H9 (cell line): ENCODE data around the gene CAV2. TPM values are rescaled to one million over a fixed set of nuclear protein-coding genes. Genes with fewer than 3 reads are reported as not detected.

ENCODE experiments used
- DNase-seq: peaks from one replicate; pipeline ENCODE4 v3.0.0-alpha.2; 2017
- H2AFZ ChIP-seq: one replicate; pipeline ENCODE4 v1.6.1; 2013; ENCODE audit warnings: mild to moderate bottlenecking, low read length, control low read depth, moderate library complexity
- H2AK5ac ChIP-seq: 2 replicates; pipeline ENCODE4 v1.6.1; 2013; ENCODE audit warnings: low read length, control low read depth, mixed read lengths; ENCODE audit not compliant: insufficient read length
- H2BK120ac ChIP-seq: one replicate; pipeline ENCODE4 v1.6.1; 2013; ENCODE audit warnings: low read depth, mild to moderate bottlenecking, low read length, control low read depth, inconsistent platforms; ENCODE audit not compliant: poor library complexity, severe bottlenecking
- H2BK12ac ChIP-seq: 2 replicates; pipeline ENCODE4 v1.6.1; 2013; ENCODE audit warnings: low read length, control low read depth, mixed read lengths, low read depth; ENCODE audit not compliant: insufficient read length
- H2BK15ac ChIP-seq: 2 replicates; pipeline ENCODE4 v1.6.1; 2013; ENCODE audit warnings: low read depth, low read length, control low read depth
- H2BK20ac ChIP-seq: one replicate; pipeline ENCODE4 v1.6.1; 2013; ENCODE audit warnings: low read depth, mild to moderate bottlenecking, low read length, control low read depth, inconsistent platforms; ENCODE audit not compliant: poor library complexity, severe bottlenecking
- H2BK5ac ChIP-seq: 2 replicates; pipeline ENCODE4 v1.6.1; 2013; ENCODE audit warnings: low read length, control low read depth, mixed read lengths; ENCODE audit not compliant: insufficient read length
- H3K14ac ChIP-seq: 2 replicates; pipeline ENCODE4 v1.6.1; 2013; ENCODE audit warnings: low read length, control low read depth; ENCODE audit not compliant: insufficient read depth
- H3K18ac ChIP-seq: 2 replicates; pipeline ENCODE4 v1.6.1; 2013; ENCODE audit warnings: low read depth, mild to moderate bottlenecking, mixed read lengths, low read length, control low read depth; ENCODE audit not compliant: insufficient read length
- H3K23ac ChIP-seq: 2 replicates; pipeline ENCODE4 v1.6.1; 2013; ENCODE audit warnings: low read length, control low read depth, mixed read lengths, low read depth; ENCODE audit not compliant: insufficient read length
- H3K23me2 ChIP-seq: 2 replicates; pipeline ENCODE4 v1.6.1; 2013; ENCODE audit warnings: low read depth, mild to moderate bottlenecking, mixed read lengths, low read length, control low read depth; ENCODE audit not compliant: insufficient read length, poor library complexity, severe bottlenecking
- H3K27ac ChIP-seq: 2 replicates; pipeline ENCODE4 v1.5.1; 2013; ENCODE audit warnings: low read length, control low read depth, mixed read lengths, low read depth; ENCODE audit not compliant: insufficient read length
- H3K27me3 ChIP-seq: 2 replicates; pipeline ENCODE4 v1.6.1; 2013; ENCODE audit warnings: low read length, control low read depth, inconsistent platforms; ENCODE audit not compliant: insufficient read depth
- H3K4ac ChIP-seq: 2 replicates; pipeline ENCODE4 v1.6.1; 2013; ENCODE audit warnings: low read depth, mild to moderate bottlenecking, control low read depth, inconsistent platforms, low read length, moderate library complexity
- H3K4me1 ChIP-seq: 2 replicates; pipeline ENCODE4 v1.6.1; 2013; ENCODE audit warnings: low read length, control low read depth, inconsistent platforms; ENCODE audit not compliant: insufficient read depth
- H3K4me2 ChIP-seq: 2 replicates; pipeline ENCODE4 v1.6.1; 2013; ENCODE audit warnings: low read length, control low read depth, mixed read lengths; ENCODE audit not compliant: insufficient read length, insufficient read depth
- H3K56ac ChIP-seq: 2 replicates; pipeline ENCODE4 v1.6.1; 2013; ENCODE audit warnings: low read depth, mild to moderate bottlenecking, mixed read lengths, low read length, control low read depth; ENCODE audit not compliant: insufficient read length
- H3K79me1 ChIP-seq: 2 replicates; pipeline ENCODE4 v1.6.1; 2013; ENCODE audit warnings: low read depth, mild to moderate bottlenecking, moderate library complexity, low read length, control low read depth, inconsistent platforms; ENCODE audit not compliant: insufficient read depth, poor library complexity, severe bottlenecking
- H3K79me2 ChIP-seq: 2 replicates; pipeline ENCODE4 v1.6.1; 2013; ENCODE audit warnings: low read length, control low read depth, inconsistent platforms; ENCODE audit not compliant: insufficient read depth
- H3K9ac ChIP-seq: 2 replicates; pipeline ENCODE4 v1.6.1; 2013; ENCODE audit warnings: low read length, control low read depth, mixed read lengths; ENCODE audit not compliant: insufficient read length; ENCODE audit errors: extremely low read depth
- H3K9me3 ChIP-seq: one replicate; pipeline ENCODE4 v1.6.1; 2013; ENCODE audit warnings: low read depth, low read length, inconsistent platforms; ENCODE audit not compliant: control insufficient read depth
- H3T11ph ChIP-seq: one replicate; pipeline ENCODE4 v1.6.1; 2013; ENCODE audit warnings: mild to moderate bottlenecking, low read length, control low read depth, inconsistent platforms
- H4K20me1 ChIP-seq: one replicate; pipeline ENCODE4 v1.6.1; 2013; ENCODE audit not compliant: control insufficient read depth, insufficient read length, insufficient read depth
- H4K5ac ChIP-seq: 2 replicates; pipeline ENCODE4 v1.6.1; 2013; ENCODE audit warnings: low read depth, mild to moderate bottlenecking, mixed read lengths, low read length, control low read depth; ENCODE audit not compliant: insufficient read length
- H4K8ac ChIP-seq: replicated peaks from 2 replicates; pipeline ENCODE4 v1.6.1; 2013; ENCODE audit warnings: low read length, control low read depth, mixed read lengths, low read depth; ENCODE audit not compliant: insufficient read length
- H4K91ac ChIP-seq: 2 replicates; pipeline ENCODE4 v1.6.1; 2013; ENCODE audit warnings: low read depth, mild to moderate bottlenecking, moderate library complexity, mixed read lengths, low read length, control low read depth; ENCODE audit not compliant: insufficient read length
- H3K27ac Mint-ChIP-seq, 3 experiments: 2 replicates in 2 of 3; 3 replicates in 1 of 3; pipeline ENCODE4 v1.8.0; 2020 to 2021; ENCODE audit warnings: mixed read lengths in 3 of 3, mild to moderate bottlenecking in 1 of 3, moderate library complexity in 1 of 3
- H3K27me3 Mint-ChIP-seq: 2 replicates; pipeline ENCODE4 v1.8.0; 2021; ENCODE audit warnings: low read depth, mild to moderate bottlenecking, moderate library complexity, mixed read lengths
- H3K36me3 Mint-ChIP-seq, 3 experiments: 2 replicates in 2 of 3; 3 replicates in 1 of 3; pipeline ENCODE4 v1.8.0; 2020 to 2021; ENCODE audit warnings: low read depth in 3 of 3, mixed read lengths in 3 of 3; ENCODE audit not compliant: insufficient read depth in 1 of 3
- H3K4me1 Mint-ChIP-seq, 2 experiments: 2 replicates each; pipeline ENCODE4 v1.8.0; 2020; ENCODE audit warnings: mixed read lengths in 2 of 2
- H3K4me3 Mint-ChIP-seq, 2 experiments: 2 replicates in 1 of 2; 3 replicates in 1 of 2; pipeline ENCODE4 v1.8.0; 2020 to 2021; ENCODE audit warnings: mild to moderate bottlenecking in 2 of 2, mixed read lengths in 2 of 2, moderate library complexity in 1 of 2
- H3K9me3 Mint-ChIP-seq, 2 experiments: 2 replicates in 1 of 2; 3 replicates in 1 of 2; pipeline ENCODE4 v1.8.0; 2020; ENCODE audit warnings: mild to moderate bottlenecking in 2 of 2, mixed read lengths in 2 of 2, moderate library complexity in 1 of 2
- WGBS: extraction: QIAGEN DNeasy Blood & Tissue Kit; methylation state at CpG from one replicate; pipeline ENCODE4 v1.1.7; 2013; ENCODE audit warnings: missing lambda C conversion rate, low lambda C conversion rate, mixed read lengths; ENCODE audit not compliant: insufficient read length; ENCODE audit errors: extremely low coverage; 5-methylcytosine and 5-hydroxymethylcytosine counted together
- total RNA-seq: library from RNA; stranded (reverse); gene quantifications from 2 replicates; pipeline ENCODE4 v1.2.1, GENCODE V29; 2021
- TF ChIP-seq, protein P1 (sequence below): fragments of 200-600 bp; sonication (generic); conservative IDR thresholded peaks from 3 replicates; pipeline ENCODE4 v1.8.0; 2021; ENCODE audit warnings: antibody characterized with exemption, mild to moderate bottlenecking

Gene CAV2
- total RNA-seq, 1 experiment from 2014 or later, result 3.7 TPM

DNA sequence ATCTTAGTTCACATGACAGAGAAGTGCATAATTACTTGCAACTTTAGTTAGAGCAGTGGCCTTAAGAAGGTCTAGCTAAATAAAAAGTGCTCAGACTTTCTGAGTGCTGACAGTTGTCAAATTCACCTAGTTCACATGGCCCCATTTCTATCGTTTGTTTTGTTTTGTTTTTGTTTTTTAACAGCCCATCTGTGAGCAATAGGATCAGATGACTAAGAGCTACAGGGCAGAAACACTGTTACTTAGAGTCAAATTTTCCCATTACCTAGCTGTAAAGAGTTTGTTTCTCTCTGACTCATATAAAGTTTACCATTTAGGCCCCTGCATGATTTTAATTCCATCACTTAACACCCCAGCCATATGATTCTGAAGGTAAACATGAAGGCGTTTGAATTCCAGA is 44.1 kb downstream of the CAV2 start:
- Histone ChIP-seq H3K4me1 (no peaks in the 10 kb centered on the region), H3K4me2 (no peak overlapping the region), H2AK5ac (no peak overlapping the region), H3K9me3 (no peaks in the 10 kb centered on the region), H3K23ac (no peak overlapping the region), H3K56ac (no peak overlapping the region), H4K91ac (no peak overlapping the region), H2BK15ac (no peak overlapping the region), H3K27me3 (no peaks in the 10 kb centered on the region; the same call in 1 of the 2 replicates), H3K27ac (no peak overlapping the region), H3K9ac (no peak overlapping the region), H3K79me1 (no peaks in the 10 kb centered on the region), H3T11ph (no peak overlapping the region), H2BK20ac (no peak overlapping the region), H2BK5ac (no peak overlapping the region), H2BK120ac (no peak overlapping the region), H4K20me1 (no peaks in the 10 kb centered on the region), H4K8ac (no peak overlapping the region), H3K79me2 (no peaks in the 10 kb centered on the region), H2AFZ (no peak overlapping the region), H3K23me2 (no peaks in the 10 kb centered on the region), H3K18ac (no peak overlapping the region), H3K14ac (no peak overlapping the region), H4K5ac (no peak overlapping the region), H2BK12ac (no peak overlapping the region), H3K4ac (no peak overlapping the region)
- Mint-ChIP-seq H3K27me3 (no peaks in the 10 kb centered on the region), H3K4me3 (no peak overlapping the region), H3K9me3 (no peaks in the 10 kb centered on the region; a peak in 1 of 5 replicates), H3K36me3 (0 out of 7 replicates have a peak, but pooled peaks cover 0 to 3% (median 0%) of the 10 kb centered on the region in 3 experiments), H3K4me1 (no peaks in the 10 kb centered on the region), H3K27ac (no peak overlapping the region)
- TF ChIP-seq, protein P1, sequence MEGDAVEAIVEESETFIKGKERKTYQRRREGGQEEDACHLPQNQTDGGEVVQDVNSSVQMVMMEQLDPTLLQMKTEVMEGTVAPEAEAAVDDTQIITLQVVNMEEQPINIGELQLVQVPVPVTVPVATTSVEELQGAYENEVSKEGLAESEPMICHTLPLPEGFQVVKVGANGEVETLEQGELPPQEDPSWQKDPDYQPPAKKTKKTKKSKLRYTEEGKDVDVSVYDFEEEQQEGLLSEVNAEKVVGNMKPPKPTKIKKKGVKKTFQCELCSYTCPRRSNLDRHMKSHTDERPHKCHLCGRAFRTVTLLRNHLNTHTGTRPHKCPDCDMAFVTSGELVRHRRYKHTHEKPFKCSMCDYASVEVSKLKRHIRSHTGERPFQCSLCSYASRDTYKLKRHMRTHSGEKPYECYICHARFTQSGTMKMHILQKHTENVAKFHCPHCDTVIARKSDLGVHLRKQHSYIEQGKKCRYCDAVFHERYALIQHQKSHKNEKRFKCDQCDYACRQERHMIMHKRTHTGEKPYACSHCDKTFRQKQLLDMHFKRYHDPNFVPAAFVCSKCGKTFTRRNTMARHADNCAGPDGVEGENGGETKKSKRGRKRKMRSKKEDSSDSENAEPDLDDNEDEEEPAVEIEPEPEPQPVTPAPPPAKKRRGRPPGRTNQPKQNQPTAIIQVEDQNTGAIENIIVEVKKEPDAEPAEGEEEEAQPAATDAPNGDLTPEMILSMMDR, result no peak
- no peak for DNase-seq
- no CpG with 5 or more reads among the region's 2 CpGs for WGBS
